H9 (cell line): ENCODE measurements around the gene OVOL1. TPM values are rescaled to one million over a fixed set of nuclear protein-coding genes. Genes with fewer than 3 reads are reported as not detected.

Source experiments
- DNase-seq: peaks from one replicate; pipeline ENCODE4 v3.0.0-alpha.2; 2017
- H2AFZ ChIP-seq: one replicate; pipeline ENCODE4 v1.6.1; 2013; ENCODE audit warnings: mild to moderate bottlenecking, low read length, control low read depth, moderate library complexity
- H2AK5ac ChIP-seq: 2 replicates; pipeline ENCODE4 v1.6.1; 2013; ENCODE audit warnings: low read length, control low read depth, mixed read lengths; ENCODE audit not compliant: insufficient read length
- H2BK120ac ChIP-seq: one replicate; pipeline ENCODE4 v1.6.1; 2013; ENCODE audit warnings: low read depth, mild to moderate bottlenecking, low read length, control low read depth, inconsistent platforms; ENCODE audit not compliant: poor library complexity, severe bottlenecking
- H2BK12ac ChIP-seq: 2 replicates; pipeline ENCODE4 v1.6.1; 2013; ENCODE audit warnings: low read length, control low read depth, mixed read lengths, low read depth; ENCODE audit not compliant: insufficient read length
- H2BK15ac ChIP-seq: 2 replicates; pipeline ENCODE4 v1.6.1; 2013; ENCODE audit warnings: low read depth, low read length, control low read depth
- H2BK20ac ChIP-seq: one replicate; pipeline ENCODE4 v1.6.1; 2013; ENCODE audit warnings: low read depth, mild to moderate bottlenecking, low read length, control low read depth, inconsistent platforms; ENCODE audit not compliant: poor library complexity, severe bottlenecking
- H2BK5ac ChIP-seq: 2 replicates; pipeline ENCODE4 v1.6.1; 2013; ENCODE audit warnings: low read length, control low read depth, mixed read lengths; ENCODE audit not compliant: insufficient read length
- H3K14ac ChIP-seq: 2 replicates; pipeline ENCODE4 v1.6.1; 2013; ENCODE audit warnings: low read length, control low read depth; ENCODE audit not compliant: insufficient read depth
- H3K18ac ChIP-seq: 2 replicates; pipeline ENCODE4 v1.6.1; 2013; ENCODE audit warnings: low read depth, mild to moderate bottlenecking, mixed read lengths, low read length, control low read depth; ENCODE audit not compliant: insufficient read length
- H3K23ac ChIP-seq: 2 replicates; pipeline ENCODE4 v1.6.1; 2013; ENCODE audit warnings: low read length, control low read depth, mixed read lengths, low read depth; ENCODE audit not compliant: insufficient read length
- H3K23me2 ChIP-seq: 2 replicates; pipeline ENCODE4 v1.6.1; 2013; ENCODE audit warnings: low read depth, mild to moderate bottlenecking, mixed read lengths, low read length, control low read depth; ENCODE audit not compliant: insufficient read length, poor library complexity, severe bottlenecking
- H3K27ac ChIP-seq: 2 replicates; pipeline ENCODE4 v1.5.1; 2013; ENCODE audit warnings: low read length, control low read depth, mixed read lengths, low read depth; ENCODE audit not compliant: insufficient read length
- H3K27me3 ChIP-seq: 2 replicates; pipeline ENCODE4 v1.6.1; 2013; ENCODE audit warnings: low read length, control low read depth, inconsistent platforms; ENCODE audit not compliant: insufficient read depth
- H3K4ac ChIP-seq: 2 replicates; pipeline ENCODE4 v1.6.1; 2013; ENCODE audit warnings: low read depth, mild to moderate bottlenecking, control low read depth, inconsistent platforms, low read length, moderate library complexity
- H3K4me1 ChIP-seq: 2 replicates; pipeline ENCODE4 v1.6.1; 2013; ENCODE audit warnings: low read length, control low read depth, inconsistent platforms; ENCODE audit not compliant: insufficient read depth
- H3K4me2 ChIP-seq: 2 replicates; pipeline ENCODE4 v1.6.1; 2013; ENCODE audit warnings: low read length, control low read depth, mixed read lengths; ENCODE audit not compliant: insufficient read length, insufficient read depth
- H3K56ac ChIP-seq: 2 replicates; pipeline ENCODE4 v1.6.1; 2013; ENCODE audit warnings: low read depth, mild to moderate bottlenecking, mixed read lengths, low read length, control low read depth; ENCODE audit not compliant: insufficient read length
- H3K79me1 ChIP-seq: 2 replicates; pipeline ENCODE4 v1.6.1; 2013; ENCODE audit warnings: low read depth, mild to moderate bottlenecking, moderate library complexity, low read length, control low read depth, inconsistent platforms; ENCODE audit not compliant: insufficient read depth, poor library complexity, severe bottlenecking
- H3K79me2 ChIP-seq: 2 replicates; pipeline ENCODE4 v1.6.1; 2013; ENCODE audit warnings: low read length, control low read depth, inconsistent platforms; ENCODE audit not compliant: insufficient read depth
- H3K9ac ChIP-seq: 2 replicates; pipeline ENCODE4 v1.6.1; 2013; ENCODE audit warnings: low read length, control low read depth, mixed read lengths; ENCODE audit not compliant: insufficient read length; ENCODE audit errors: extremely low read depth
- H3K9me3 ChIP-seq: one replicate; pipeline ENCODE4 v1.6.1; 2013; ENCODE audit warnings: low read depth, low read length, inconsistent platforms; ENCODE audit not compliant: control insufficient read depth
- H3T11ph ChIP-seq: one replicate; pipeline ENCODE4 v1.6.1; 2013; ENCODE audit warnings: mild to moderate bottlenecking, low read length, control low read depth, inconsistent platforms
- H4K20me1 ChIP-seq: one replicate; pipeline ENCODE4 v1.6.1; 2013; ENCODE audit not compliant: control insufficient read depth, insufficient read length, insufficient read depth
- H4K5ac ChIP-seq: 2 replicates; pipeline ENCODE4 v1.6.1; 2013; ENCODE audit warnings: low read depth, mild to moderate bottlenecking, mixed read lengths, low read length, control low read depth; ENCODE audit not compliant: insufficient read length
- H4K8ac ChIP-seq: replicated peaks from 2 replicates; pipeline ENCODE4 v1.6.1; 2013; ENCODE audit warnings: low read length, control low read depth, mixed read lengths, low read depth; ENCODE audit not compliant: insufficient read length
- H4K91ac ChIP-seq: 2 replicates; pipeline ENCODE4 v1.6.1; 2013; ENCODE audit warnings: low read depth, mild to moderate bottlenecking, moderate library complexity, mixed read lengths, low read length, control low read depth; ENCODE audit not compliant: insufficient read length
- H3K27ac Mint-ChIP-seq, 3 experiments: 2 replicates in 2 of 3; 3 replicates in 1 of 3; pipeline ENCODE4 v1.8.0; 2020 to 2021; ENCODE audit warnings: mixed read lengths in 3 of 3, mild to moderate bottlenecking in 1 of 3, moderate library complexity in 1 of 3
- H3K27me3 Mint-ChIP-seq: 2 replicates; pipeline ENCODE4 v1.8.0; 2021; ENCODE audit warnings: low read depth, mild to moderate bottlenecking, moderate library complexity, mixed read lengths
- H3K36me3 Mint-ChIP-seq, 3 experiments: 2 replicates in 2 of 3; 3 replicates in 1 of 3; pipeline ENCODE4 v1.8.0; 2020 to 2021; ENCODE audit warnings: low read depth in 3 of 3, mixed read lengths in 3 of 3; ENCODE audit not compliant: insufficient read depth in 1 of 3
- H3K4me1 Mint-ChIP-seq, 2 experiments: 2 replicates each; pipeline ENCODE4 v1.8.0; 2020; ENCODE audit warnings: mixed read lengths in 2 of 2
- H3K4me3 Mint-ChIP-seq, 2 experiments: 2 replicates in 1 of 2; 3 replicates in 1 of 2; pipeline ENCODE4 v1.8.0; 2020 to 2021; ENCODE audit warnings: mild to moderate bottlenecking in 2 of 2, mixed read lengths in 2 of 2, moderate library complexity in 1 of 2
- H3K9me3 Mint-ChIP-seq, 2 experiments: 2 replicates in 1 of 2; 3 replicates in 1 of 2; pipeline ENCODE4 v1.8.0; 2020; ENCODE audit warnings: mild to moderate bottlenecking in 2 of 2, mixed read lengths in 2 of 2, moderate library complexity in 1 of 2
- WGBS: extraction: QIAGEN DNeasy Blood & Tissue Kit; methylation state at CpG from one replicate; pipeline ENCODE4 v1.1.7; 2013; ENCODE audit warnings: missing lambda C conversion rate, low lambda C conversion rate, mixed read lengths; ENCODE audit not compliant: insufficient read length; ENCODE audit errors: extremely low coverage; 5-methylcytosine and 5-hydroxymethylcytosine counted together
- total RNA-seq: library from RNA; stranded (reverse); gene quantifications from 2 replicates; pipeline ENCODE4 v1.2.1, GENCODE V29; 2021
- TF ChIP-seq, protein P1 (sequence below): fragments of 200-600 bp; sonication (generic); conservative IDR thresholded peaks from 3 replicates; pipeline ENCODE4 v1.8.0; 2021; ENCODE audit warnings: antibody characterized with exemption, mild to moderate bottlenecking

The OVOL1 gene
- total RNA-seq, 1 experiment from 2014 or later = 5.1 TPM

DNA sequence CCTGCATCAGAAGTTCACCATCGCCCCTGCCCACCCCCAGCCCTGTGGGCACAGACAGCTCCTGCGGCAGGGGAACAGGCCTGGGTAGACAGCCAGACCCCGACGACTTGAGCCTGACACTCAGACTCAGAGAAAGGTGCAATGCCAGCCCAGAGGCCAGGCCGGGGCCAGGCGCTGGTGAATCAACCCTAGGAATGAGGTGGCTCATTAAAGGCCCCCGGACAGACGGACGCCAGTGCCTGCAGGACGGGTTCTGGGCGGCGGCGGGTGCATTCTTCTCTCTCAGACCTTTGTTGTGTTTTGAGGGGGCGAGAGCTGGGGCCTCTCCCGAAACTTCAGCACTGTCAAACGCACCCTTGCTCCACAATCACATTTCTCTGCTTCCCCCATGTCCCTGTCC is 5.6 kb downstream of the OVOL1 start:
- Histone ChIP-seq H2BK5ac (no peak overlapping the region), H2BK15ac (no peak overlapping the region), H3K4me1 (peaks cover 3% of the 10 kb centered on the region; the same call in 1 of the 2 replicates), H3K9me3 (no peaks in the 10 kb centered on the region), H3K14ac (no peak overlapping the region), H3K23ac (no peak overlapping the region), H3K27me3 (no peaks in the 10 kb centered on the region; the same call in 1 of the 2 replicates), H3K9ac (no peak overlapping the region), H3K27ac (no peak overlapping the region), H2BK120ac (no peak overlapping the region), H2AFZ (no peak overlapping the region), H4K20me1 (no peaks in the 10 kb centered on the region), H3K4me2 (no peak overlapping the region), H3T11ph (no peak overlapping the region), H3K23me2 (peaks cover 4% of the 10 kb centered on the region), H3K4ac (no peak overlapping the region), H3K79me2 (no peaks in the 10 kb centered on the region), H4K91ac (no peak overlapping the region), H2AK5ac (no peak overlapping the region), H4K5ac (no peak overlapping the region), H4K8ac (no peak overlapping the region), H3K18ac (no peak overlapping the region), H3K79me1 (no peaks in the 10 kb centered on the region), H3K56ac (no peak overlapping the region), H2BK12ac (no peak overlapping the region), H2BK20ac (no peak overlapping the region)
- peaks cover 23% of the 10 kb centered on the region for H3K27me3 Mint-ChIP-seq
- peak overlapping the region in 1 of 2 experiments; percentile 62; a peak in 1 of 5 replicates for H3K4me3 Mint-ChIP-seq
- H3K27ac Mint-ChIP-seq = 0 out of 7 replicates have a peak overlapping the region, but pooled peaks of 1 of the 3 experiments have one; percentile 8
- peaks cover 42 to 49% of the 10 kb centered on the region in 2 experiments for H3K4me1 Mint-ChIP-seq
- no peak for DNase-seq
- WGBS = no CpG with 5 or more reads among the region's 16 CpGs
- H3K36me3 Mint-ChIP-seq = peaks cover 0 to 6% (median 2%) of the 10 kb centered on the region in 3 experiments; a peak in 2 of 7 replicates
- TF ChIP-seq, protein P1, sequence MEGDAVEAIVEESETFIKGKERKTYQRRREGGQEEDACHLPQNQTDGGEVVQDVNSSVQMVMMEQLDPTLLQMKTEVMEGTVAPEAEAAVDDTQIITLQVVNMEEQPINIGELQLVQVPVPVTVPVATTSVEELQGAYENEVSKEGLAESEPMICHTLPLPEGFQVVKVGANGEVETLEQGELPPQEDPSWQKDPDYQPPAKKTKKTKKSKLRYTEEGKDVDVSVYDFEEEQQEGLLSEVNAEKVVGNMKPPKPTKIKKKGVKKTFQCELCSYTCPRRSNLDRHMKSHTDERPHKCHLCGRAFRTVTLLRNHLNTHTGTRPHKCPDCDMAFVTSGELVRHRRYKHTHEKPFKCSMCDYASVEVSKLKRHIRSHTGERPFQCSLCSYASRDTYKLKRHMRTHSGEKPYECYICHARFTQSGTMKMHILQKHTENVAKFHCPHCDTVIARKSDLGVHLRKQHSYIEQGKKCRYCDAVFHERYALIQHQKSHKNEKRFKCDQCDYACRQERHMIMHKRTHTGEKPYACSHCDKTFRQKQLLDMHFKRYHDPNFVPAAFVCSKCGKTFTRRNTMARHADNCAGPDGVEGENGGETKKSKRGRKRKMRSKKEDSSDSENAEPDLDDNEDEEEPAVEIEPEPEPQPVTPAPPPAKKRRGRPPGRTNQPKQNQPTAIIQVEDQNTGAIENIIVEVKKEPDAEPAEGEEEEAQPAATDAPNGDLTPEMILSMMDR = no peak
- H3K9me3 Mint-ChIP-seq = no peaks in the 10 kb centered on the region; a peak in 1 of 5 replicates
